ENCODE measurements around the gene GNG7.
"Not testable (repeated sequence)": the region's sequence is repeated elsewhere in the genome, so short reads cannot be mapped to it uniquely, and the experiment has no call there.

The GNG7 gene

DNA sequence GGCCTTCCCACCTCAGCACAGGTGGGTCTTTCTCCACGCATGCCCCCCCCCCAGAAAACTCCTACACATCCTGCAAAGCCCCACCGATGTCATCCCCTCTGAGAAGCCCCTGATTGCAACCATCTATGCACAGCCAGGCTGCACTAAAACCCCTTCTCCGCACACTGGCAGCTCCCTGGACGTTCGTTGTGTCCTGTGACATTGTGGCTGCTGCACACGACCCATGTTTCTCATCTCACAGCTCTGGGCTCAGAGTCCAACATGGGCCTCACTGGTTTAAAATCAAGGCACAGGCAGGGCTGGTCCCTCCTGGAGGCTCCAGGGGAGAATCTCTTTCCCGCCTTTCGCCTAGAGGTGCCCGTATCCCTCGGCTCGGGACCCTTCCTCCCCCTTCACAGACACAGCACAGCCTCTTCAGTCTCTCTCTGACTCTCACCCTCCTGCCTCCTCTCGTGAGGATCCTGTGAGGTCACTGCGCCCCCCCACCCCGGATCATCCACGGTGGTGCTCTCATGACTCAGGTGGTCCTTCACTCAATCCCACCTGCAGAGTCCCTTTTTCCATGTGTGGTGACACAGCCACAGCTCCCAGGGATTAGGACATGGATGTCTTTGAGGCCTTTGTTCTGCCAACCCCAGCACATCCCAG is 155.3 kb downstream of the GNG7 start:
- DNase-seq: no peak

DNA sequence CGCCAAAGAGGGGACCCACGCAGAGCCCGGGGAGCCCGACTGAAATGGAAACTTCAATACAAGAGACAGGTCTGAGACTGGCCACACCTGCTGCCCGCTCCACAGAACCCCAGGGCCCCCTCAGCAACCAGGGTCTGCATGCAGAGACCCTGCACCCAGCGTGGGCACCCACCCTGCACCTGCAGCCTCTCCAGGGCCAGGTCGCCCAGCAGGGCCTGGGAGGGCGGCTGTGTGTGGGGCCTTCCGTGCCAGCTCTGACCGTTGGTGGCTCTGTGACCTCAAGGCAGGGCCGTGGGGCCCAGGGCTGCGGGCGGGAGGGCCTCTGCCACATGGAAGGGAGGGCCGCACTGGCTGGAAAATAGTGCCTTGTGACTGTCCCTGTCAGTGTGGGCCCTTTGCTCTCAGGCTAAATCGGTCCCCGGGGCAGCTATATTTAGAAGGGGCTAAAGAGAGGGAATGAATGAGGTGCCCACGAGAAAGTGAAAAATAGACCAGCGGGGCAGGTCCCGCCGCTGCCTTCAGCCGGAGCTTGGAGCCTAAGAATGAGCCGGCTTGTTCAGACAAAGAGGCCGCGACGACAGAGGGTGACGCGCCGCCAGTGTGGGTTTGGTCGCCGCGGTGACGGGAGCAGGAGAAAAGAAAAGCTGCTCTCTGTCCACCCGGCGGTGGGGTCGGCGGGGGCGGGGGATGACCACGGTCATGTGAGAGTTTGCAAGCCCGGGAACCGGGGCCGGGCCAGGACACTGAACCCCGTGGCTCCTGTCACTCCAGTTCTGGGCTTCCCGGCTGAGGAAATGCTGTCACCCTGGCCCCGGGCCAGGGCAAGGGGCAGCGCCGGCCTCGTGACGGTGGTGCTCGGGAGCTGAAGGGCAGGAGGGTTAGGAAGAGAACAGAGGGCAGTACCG is 156.1 kb downstream of the GNG7 start:
- no peak for DNase-seq

DNA sequence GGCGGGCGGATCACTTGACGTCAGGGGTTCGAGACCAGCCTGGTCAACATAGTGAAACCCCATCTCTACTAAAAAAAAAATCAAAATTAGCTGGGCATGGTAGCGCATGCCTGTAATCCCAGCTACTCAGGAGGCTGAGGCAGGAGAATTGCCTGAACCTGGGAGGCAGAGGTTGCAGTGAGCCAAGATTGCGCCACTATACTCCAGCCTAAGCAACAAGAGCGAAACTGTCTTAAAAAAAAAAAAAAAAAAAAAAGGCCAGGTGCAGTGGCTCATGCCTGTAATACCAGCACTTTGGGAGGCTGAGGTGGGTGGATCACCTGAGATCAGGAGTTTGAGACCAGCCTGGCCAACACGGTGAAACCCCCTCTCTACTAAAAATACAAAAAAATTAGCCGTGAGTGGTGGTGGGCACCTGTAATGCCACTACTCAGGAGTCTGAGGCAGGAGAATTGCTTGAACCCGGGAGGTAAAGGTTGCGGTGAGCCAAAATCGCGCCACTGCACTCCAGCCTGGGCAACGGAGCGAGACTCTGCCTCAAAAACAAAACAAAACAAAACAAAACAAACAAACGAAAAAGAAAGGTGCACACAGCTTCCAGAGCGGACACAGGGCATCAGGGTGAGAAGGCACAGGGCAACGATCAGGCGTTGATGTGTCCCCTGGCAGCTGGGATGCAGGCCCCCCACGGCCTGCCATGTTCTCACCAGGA is 156.9 kb downstream of the GNG7 start:
- not testable (repeated sequence) for DNase-seq

DNA sequence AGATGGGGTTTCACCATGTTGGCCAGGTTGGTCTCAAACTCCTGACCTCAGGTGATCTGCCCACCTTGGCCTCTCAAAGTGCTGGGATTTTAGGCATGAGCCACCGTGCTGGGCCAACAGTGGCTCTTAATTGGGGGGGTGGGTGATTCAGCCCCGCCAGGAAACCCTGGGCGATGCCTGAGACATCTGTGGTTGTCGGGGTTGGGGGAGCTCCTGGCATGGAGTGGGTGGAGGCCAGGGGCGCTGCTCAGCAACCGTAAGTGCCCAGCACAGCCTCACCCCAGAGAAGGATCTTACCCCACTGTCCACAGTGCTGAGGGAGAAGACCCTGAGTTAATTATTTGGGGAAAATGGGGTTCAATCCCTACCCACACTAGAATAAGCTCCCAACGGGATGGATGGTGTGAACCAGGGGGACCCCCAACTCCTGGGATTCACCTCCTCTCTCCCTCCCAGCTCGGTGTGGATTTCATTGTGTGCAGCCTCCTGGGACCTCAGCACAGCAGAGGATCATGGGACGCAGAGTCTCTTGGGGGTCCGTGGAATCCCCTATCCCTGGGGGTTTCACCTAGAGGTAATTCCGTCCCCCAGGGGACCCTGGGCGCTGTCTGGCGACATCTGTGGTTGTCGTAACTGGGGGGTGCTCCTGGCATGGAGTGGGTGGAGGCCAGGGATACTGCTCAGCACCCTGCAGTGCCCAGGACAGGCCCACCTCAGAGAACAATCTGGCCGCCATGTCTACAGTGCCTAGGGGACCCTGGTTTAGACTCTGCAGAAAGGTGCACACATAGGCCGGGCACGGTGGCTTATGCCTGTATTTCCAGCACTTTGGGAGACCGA is 157.7 kb downstream of the GNG7 start:
- DNase-seq: no peak

DNA sequence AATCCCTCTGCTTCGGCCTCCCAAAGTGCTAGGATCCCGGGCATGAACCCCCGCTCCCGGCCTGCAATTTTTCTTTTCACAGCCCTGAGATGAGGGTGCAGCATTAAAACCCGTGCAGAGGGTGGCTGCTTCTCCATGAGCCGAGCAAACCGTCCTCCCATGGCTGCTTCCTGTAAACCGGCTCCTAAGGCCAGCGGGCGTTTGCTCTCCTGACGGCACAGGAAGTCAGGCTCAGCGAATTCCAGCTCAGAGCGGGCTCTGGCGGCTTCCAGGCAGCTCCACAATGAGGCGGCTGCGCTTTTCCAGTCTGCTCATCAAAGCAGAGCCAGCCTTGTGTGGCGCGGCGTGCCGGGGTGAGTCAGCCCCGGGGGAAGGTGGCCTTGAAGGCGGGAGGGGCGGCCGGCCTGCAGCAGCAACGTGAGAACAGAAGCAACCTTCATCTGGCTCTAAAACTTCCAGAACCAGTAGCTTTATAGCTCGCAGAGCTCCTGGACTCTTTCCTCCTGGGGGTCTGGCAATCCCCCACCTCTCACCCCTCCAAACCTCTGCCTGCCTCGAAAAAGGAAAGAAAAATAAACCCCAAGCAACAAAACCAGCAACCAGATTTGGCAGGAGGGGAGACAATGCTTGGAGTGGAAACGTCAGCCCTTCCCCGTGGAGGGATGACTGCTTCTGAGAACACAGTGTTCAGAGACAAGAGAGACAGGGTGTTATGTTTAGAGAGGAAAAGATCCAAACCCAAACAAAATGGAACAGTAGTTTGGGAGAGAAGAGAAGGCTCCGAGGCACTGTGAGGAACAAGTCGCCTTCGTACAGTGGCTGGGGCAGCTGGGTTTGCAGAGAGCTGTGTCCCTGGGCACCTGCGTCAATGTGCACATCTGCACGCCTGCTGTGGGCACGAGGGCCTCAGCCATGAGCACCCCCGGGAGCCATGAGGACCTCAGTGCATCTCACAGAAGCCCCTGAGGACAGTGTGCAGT is 158.7 kb downstream of the GNG7 start:
- peak; percentile 58 for DNase-seq

DNA sequence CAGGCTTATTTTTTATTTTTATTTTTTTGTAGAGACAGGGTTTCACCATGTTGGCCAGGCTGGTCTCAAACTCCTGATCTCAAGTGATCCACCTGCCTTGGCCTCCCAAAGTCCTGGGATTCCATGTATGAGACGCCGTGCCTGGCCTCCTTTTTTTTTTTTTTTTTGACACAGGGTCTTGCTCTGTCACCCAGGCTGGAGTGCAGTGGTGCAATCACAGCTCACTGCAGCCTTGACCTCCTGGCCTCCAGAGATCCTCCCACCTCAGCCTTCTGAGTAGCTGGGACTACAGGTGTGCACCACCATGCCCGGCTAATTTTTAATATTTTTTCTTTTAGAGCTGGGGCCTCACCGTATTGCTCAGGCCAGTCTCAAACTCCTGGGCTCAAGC is 159.4 kb downstream of the GNG7 start:
- DNase-seq: not testable (repeated sequence)

DNA sequence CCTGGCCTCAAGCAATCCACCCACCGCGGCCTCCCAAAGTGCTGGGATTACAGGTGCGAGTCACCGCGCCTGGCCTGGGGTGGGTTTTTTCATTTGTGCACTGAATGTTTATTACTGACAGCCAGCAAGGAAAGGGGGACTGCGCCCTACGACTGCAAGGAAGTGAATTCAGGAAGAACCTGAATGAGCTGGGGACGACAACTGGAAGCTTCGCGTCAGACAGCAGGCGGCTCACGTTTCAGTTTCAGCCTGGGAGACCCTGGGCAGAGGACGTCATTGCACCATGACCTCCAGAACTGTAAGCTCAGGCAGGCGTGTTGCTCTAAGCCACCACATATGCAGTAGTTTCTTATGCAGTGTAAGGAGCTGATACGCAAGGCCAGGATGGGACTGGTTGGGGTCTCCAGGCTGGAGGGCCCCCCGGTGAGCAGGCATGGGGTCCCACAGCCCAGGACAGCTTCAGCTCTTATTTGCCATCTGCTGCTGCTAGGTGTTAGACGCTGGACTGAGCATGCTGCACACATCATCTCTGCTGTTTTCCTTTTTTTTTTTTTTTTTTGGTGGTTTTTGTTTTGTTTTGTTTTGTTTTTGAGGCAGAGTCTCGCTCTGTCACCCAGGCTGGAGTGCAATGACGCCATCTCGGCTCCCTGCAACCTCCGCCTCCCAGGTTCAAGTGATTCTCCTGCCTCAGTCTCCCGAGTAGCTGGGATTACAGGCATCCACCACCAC is 160.0 kb downstream of the GNG7 start:
- no peak for DNase-seq

DNA sequence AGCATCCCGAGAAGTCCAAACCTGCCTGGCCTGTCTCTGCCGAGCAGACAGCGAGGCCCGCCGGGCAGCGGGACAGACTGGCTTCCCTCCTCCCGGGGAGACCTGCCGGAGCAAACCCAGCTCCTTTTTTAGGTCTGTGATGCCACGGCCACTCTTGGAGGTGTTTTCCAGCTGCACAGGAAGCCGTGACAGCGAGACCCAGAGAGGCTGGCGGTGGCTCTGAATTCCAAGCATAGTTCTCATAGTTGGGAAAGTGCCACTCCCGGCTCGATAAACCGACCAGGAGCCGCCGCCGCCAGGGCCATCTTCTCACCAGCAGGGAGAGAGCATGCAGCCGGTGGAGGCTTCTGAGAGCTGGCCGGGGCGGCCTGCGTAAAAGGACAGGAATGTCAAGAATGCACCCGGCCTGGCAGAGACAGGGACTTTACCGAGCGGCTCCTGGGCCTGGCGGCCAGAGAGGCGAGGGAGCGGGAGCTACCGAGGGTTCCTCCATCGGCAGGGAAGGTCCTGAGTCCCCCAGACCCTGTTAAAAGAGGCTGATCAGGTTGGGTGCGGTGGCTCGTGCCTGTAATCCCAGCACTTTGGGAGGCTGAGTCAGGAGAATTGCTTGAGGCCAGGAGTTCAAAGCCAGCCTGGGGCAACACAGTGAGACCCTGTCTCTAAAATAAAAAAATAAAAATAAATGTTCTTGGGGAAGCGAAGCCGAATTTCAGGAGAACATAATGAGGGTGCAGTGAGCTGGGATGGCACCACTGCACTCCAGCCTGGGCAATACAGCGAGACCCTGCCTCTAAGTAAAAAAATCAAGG is 161.6 kb downstream of the GNG7 start:
- no peak for DNase-seq

DNA sequence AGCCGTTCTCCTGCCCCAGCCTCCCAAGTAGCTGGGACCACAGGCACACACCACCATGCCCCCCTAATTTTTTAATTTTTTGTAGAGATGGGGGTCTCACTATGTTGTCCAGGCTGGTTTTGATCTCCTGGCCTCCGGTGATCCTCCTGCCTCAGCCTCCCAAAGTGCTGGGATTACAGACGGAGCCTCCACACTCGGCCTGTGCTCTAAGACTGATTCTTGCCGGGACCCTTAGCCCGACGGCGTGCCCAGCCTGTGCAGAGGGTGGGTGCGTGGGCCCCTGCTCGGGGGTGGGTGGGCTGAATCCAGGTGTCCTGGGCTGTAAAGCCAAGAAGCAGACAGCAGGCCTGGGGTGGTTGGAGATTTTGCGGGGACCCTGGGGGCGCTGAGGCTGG is 162.2 kb downstream of the GNG7 start:
- no peak for DNase-seq

DNA sequence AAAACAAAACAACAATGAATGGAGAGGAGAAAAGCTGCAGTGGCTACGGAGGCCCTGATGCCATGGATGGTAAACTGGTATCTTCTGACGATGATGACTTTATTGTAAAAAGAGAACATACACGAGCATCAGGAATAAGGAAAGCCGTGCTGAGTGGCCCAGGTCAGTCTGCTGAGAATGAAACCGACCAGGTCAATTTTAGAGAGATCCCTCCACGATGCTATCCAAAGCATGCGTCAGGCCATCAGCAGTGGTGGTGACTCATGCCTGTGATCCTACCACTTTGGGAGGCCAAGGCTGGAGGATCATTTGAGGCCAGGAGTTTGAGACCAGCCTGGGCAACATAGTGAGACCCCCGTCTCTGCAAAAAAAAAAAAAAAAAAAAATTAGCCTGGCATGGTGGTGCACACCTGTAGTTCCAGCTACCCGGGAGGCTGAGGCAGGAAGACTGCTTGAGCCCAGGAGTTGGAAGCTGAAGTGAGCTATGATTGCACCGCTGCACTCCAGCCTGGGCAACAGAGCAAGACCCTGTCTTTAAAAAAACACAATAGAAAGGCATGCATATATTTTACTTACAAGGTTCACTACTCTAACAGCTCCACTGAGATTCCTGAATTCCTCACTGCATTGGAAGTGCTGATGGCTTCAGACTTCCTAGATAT is 164.3 kb downstream of the GNG7 start:
- DNase-seq: no peak

DNA sequence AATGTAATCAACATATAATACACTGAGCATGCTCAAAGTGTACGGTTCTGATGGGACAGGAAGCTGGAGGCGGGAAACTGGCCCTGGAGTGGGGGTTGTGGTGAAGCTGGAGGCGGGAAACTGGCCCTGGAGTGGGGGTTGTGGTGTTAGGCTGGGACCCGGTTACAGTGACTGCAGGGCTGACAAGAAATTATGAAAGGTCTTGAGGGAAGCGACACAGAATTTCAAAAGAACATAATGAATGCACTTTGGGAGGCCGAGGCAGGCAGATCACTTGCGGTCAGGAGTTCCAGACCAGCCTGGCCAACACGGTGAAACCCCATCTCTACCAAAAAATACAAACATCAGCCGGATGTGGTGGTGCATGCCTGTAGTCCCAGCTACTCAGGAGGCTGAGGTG is 164.9 kb downstream of the GNG7 start:
- not testable (repeated sequence) for DNase-seq

DNA sequence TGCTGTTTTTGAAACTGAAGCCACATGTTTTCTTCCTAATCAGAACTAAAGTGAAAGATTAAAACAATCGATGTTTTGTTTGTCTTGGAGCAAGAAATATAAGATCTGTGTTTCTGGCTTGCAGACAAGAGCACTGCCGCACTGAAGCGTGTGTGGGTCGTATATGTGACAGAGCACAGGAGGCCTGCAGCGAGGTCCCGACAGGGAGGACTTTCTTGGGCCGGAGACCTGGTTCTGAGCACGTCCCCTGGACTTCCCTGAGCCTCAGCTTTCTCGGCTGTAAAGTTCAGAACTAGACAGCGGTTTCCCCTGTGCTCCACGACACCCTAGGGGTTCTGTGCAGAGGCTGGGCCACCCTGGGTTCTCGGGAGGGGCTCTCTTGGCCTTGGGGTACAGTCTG is 166.0 kb downstream of the GNG7 start:
- DNase-seq: no peak

DNA sequence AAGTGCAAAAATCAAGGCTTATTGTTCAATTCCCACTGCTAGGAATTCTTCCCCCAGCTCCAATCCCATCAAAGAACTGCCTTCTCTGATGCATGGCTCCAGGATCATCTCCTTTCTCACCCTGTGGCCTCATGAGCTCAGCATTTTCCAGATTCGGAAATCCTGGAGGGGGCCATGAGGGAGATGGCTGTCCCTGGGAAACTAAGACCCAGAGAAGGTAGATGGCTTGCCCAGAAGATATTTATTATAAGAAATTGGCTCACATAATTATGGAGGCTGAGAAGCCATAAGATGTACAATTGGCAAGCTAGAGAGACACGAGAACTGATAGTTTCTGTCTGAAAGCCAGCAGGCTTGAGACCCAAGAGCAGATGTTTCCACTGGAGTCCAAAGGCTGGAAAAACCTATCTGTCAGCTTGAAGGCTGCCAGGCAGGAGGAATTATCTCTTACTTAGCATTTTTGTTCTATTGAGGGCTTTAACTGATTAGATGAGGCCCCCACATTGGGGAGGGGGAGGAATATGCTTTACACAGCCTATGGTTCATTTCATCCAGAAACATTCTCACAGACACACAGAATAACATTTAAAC is 168.0 kb downstream of the GNG7 start:
- no peak for DNase-seq

DNA sequence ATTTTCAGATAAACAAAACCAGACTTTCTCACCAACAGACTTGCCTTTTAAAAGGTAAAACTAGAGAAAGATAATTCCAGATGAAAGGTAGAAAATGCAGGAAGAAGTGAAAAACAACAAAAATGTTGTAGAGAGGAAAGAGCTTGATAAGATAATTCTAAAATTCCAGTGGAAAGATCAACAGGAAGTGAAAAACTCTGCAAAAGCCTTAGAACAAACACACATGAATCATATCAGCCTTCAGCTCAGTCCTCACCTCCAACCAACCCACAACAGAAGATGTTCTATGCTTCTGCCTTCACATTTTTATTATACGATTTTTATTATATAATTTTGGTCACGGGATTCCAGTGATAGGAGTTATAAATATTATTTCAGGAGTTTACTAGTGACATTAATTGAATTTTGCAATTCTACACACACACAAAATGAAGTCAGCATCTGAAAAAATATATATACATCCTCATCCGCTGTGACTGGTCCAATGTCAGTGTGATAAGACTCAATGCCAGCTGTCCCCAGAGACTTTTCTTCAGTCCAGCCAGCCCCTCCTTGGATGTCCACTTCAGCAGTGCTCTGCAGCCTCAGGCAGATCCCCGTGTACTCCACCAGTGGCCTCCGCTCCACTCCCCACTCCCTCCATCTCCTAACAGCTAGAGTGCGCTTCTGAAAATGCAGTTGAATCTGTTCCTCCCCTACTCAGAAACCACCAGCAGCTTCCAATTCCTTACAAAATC is 168.6 kb downstream of the GNG7 start:
- DNase-seq: no peak

DNA sequence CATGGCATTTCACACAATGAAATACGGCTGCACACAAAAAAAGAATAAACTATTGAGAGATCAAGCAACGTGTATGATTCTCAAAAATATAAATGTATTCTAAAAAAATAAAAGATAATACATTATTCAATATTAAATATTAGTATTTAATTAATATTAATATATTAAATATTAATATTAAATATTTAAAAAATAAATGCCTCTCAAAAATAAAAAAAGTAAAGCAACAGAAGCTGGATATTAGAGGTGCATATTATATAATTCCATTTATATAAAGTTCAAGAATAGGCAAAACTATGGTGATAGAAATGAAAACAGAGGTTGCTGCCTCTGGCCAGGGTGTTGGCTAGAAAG is 169.4 kb downstream of the GNG7 start:
- DNase-seq: no peak

DNA sequence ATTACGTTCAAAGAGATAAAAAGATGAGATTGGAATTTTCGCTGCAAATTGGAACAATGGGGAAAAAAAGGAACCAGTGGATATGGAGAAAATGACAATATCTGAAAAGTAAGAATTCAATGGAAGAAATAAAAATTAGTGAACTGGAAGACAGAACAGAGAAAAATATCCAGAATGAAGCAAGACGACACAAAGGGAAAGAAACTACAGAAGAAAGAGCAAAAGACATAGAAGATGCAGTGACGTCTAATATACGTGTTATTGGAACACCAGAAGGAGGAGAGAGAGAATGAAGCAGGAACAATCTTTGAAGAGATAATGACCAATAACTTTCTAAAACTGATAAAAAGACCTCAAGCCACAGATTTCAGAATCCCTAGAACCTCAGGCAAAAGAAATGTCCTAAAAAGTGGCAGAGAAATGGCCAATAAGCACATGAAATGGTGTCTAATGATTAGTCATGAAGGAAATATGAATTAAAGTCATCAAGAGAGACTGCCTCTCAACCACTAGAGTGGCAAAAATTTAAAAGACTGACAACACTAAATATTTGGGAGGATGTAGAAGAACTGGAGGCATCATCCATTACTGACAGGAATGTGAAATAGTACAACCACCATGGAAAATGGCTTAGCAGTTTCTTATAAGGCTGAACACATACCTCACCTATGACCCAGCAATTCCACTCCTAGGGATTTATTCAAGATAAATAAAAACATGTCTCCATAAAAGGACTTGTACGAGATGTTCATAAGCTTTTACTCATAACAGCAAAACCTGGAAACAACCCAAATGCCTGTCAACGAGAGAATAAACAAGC is 170.0 kb downstream of the GNG7 start:
- no peak for DNase-seq

DNA sequence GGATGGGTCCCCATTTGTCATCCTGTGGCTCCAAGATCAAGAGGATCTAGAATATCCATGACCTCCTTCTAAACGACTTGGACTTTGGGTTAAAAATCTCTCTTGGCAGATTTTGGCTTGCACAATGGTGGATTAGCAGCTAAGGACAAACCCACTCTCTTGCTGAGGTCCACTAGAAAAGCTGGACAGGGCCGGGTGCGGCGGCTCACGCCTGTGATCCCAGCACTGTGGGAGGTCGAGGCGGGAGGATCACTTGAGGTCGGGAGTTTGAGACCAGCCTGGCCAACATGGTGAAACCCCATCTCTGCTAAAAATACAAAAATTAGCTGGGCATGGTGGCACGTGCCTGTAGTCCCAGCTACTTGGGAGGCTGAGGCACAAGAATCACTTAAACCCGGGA is 172.6 kb downstream of the GNG7 start:
- not testable (repeated sequence) for DNase-seq

Data from activated T-cell treated with anti-CD3 and anti-CD28 coated beads for 4 hours (primary cell).